Measurements from ENCODE around the gene RETREG1. TPM values are rescaled to one million over a fixed set of nuclear protein-coding genes. Genes with fewer than 3 reads are reported as not detected.

The RETREG1 gene
- total and polyA plus RNA-seq, 2 donors (not counting 3 experiments of a cell fraction or from before 2014, with no cell fraction given), result 0.46 TPM; not detected in 1

- TF ChIP-seq FOS (IDR thresholded peaks at IDR 0.05; ENCODE audit: borderline replicate concordance, insufficient read depth, low read length) (no peak), EZH2 (IDR thresholded peaks at IDR 0.05; ENCODE audit: borderline replicate concordance, low read depth, low read length, severe bottlenecking) (no peak), POLR2A (IDR thresholded peaks at IDR 0.05; ENCODE audit: low read depth, low read length) (no peak), CTCF (IDR thresholded peaks at IDR 0.05; ENCODE audit: extremely low read depth in 1 of 2, insufficient read depth in 1 of 2, low read depth in 1 of 2, low read length in 2 of 2) (no peak), POLR2AphosphoS5 (IDR thresholded peaks at IDR 0.05; ENCODE audit: insufficient read depth, low read depth, low read length) (no peak), MAX (IDR thresholded peaks at IDR 0.05; ENCODE audit: insufficient read depth, insufficient read length) (no peak), GATA2 (IDR thresholded peaks at IDR 0.05; ENCODE audit: insufficient read depth, insufficient read length, low read depth, low read length) (no peak), MYC (IDR thresholded peaks at IDR 0.05; ENCODE audit: low read depth, low read length) (no peak), JUN (IDR thresholded peaks at IDR 0.05; ENCODE audit: borderline replicate concordance, insufficient read depth, insufficient read length, low read depth) (no peak)
- dilution Hi-C loops (cut with MboI; ENCODE audit: extremely low pct_ligation_motif_present, low sequenced_read_pairs) (no loop called here), intact Hi-C loops (cut with micrococcal nuclease) (no loop called here)
- no peaks in the 10 kb centered on the region for H3K36me3 ChIP-seq (ENCODE audit: control insufficient read depth in 2 of 2, extremely low read depth in 1 of 2, insufficient read depth in 2 of 2, low read length in 2 of 2)
- no peaks in the 10 kb centered on the region for H3K9me1 ChIP-seq (replicated peaks; ENCODE audit: control insufficient read depth, extremely low read depth, insufficient read depth, low read length)
- ChIA-PET CTCF (interaction anchor here (0.6 to 1.4 kb wide), 2 partner anchors 13 to 83 kb away, joined by 3 to 4 read pairs; no protein-coding TSS in a partner anchor), POLR2A (no interaction called here)
- no peaks in the 10 kb centered on the region for H3K9me3 ChIP-seq (replicated peaks; ENCODE audit: control insufficient read depth, insufficient read depth, low read length)
- no peak overlapping the region for H3K4me3 ChIP-seq (replicated peaks in 1 of 3; ENCODE audit: insufficient read depth in 1 of 3, low read depth in 1 of 3, low read length in 3 of 3)
- no peak overlapping the region for H3K4me2 ChIP-seq (ENCODE audit: insufficient read depth, low read length)
- H3K27me3 ChIP-seq (ENCODE audit: control insufficient read depth in 2 of 2, insufficient read depth in 2 of 2, low read length in 2 of 2), result peaks cover 3 to 6% of the 10 kb centered on the region in 2 experiments
- no peak overlapping the region for H2AFZ ChIP-seq (ENCODE audit: low read depth, low read length)
- no peak overlapping the region for H3K9ac ChIP-seq (replicated peaks; ENCODE audit: extremely low read depth, insufficient read depth, low read length)
- no peaks in the 10 kb centered on the region for H4K20me1 ChIP-seq (replicated peaks; ENCODE audit: control insufficient read depth, extremely low read depth, insufficient read depth, low read length)
- no peaks in the 10 kb centered on the region for H3K79me2 ChIP-seq (ENCODE audit: control insufficient read depth, insufficient read depth, low read length)
- FAIRE-seq (no peak), DNase-seq (ENCODE audit: low read depth, low spot score) (no peak)
- BruUV-seq (replicated peaks), result no TSS peak
- H3K27ac ChIP-seq (ENCODE audit: insufficient read depth, low read depth, low read length), result no peak overlapping the region
- no peaks in the 10 kb centered on the region for H3K4me1 ChIP-seq (ENCODE audit: control insufficient read depth, extremely low read depth, insufficient read depth, low read length)
Observed at GRCh38 chr5:16427587-16427986, 189.2 kb downstream of the RETREG1 start.

Small RNAs within 50 kb of the gene (small RNA-seq; reads per million reads assigned to genes)
- not detected for gene RF00019 (ENCODE audit: insufficient read depth, insufficient read length, low read depth, low replicate concordance)

Other genes starting within 250 kb of the RETREG1 start
- gene ZNF622, start 151.2 kb downstream of the RETREG1 start, total RNA-seq, result 23.1 and 26.6 TPM in 2 replicates
- gene ZNF622, start 151.2 kb downstream of the RETREG1 start, polyA plus RNA-seq, result 8.2 and 10.0 TPM in 2 replicates